Measurements from ENCODE around the gene ERFL. TPM values are rescaled to one million over a fixed set of nuclear protein-coding genes. Genes with fewer than 3 reads are reported as not detected.

ERFL gene
- total RNA-seq, 1 donor from 2014 or later = 0.67 TPM

GRCh38 chr19:41911889-41912731 lies 16.1 kb downstream of the ERFL start:
- Mint-ChIP-seq H3K4me3 (no peak overlapping the region), H3K27ac (no peak overlapping the region), H3K9me3 (no peaks in the 10 kb centered on the region), H3K36me3 (peaks cover 2% of the 10 kb centered on the region), H3K27me3 (ENCODE audit: low read depth) (peaks cover 57% of the 10 kb centered on the region), H3K4me1 (no peaks in the 10 kb centered on the region)
- TF ChIP-seq CTCF (IDR thresholded peaks at IDR 0.05; ENCODE audit: unreplicated experiment) = no peak
- no peak for DNase-seq (ENCODE audit: low spot score in 2 of 2, unreplicated experiment in 2 of 2)

- Mint-ChIP-seq H3K9me3 (no peaks in the 10 kb centered on the region), H3K27me3 (ENCODE audit: low read depth) (peaks cover 57% of the 10 kb centered on the region), H3K4me3 (no peak overlapping the region), H3K27ac (no peak overlapping the region), H3K36me3 (peaks cover 4% of the 10 kb centered on the region), H3K4me1 (no peaks in the 10 kb centered on the region)
- DNase-seq (ENCODE audit: low spot score in 2 of 2, unreplicated experiment in 2 of 2) = no peak
- no peak for TF ChIP-seq CTCF (IDR thresholded peaks at IDR 0.05; ENCODE audit: unreplicated experiment)
These were observed 17.0 kb downstream of the ERFL start for GRCh38 chr19:41910992-41911888.

- no peak for TF ChIP-seq CTCF (IDR thresholded peaks at IDR 0.05; ENCODE audit: unreplicated experiment)
- no peaks in the 10 kb centered on the region for H3K4me1 Mint-ChIP-seq
- no peak overlapping the region for H3K4me3 Mint-ChIP-seq
- H3K27me3 Mint-ChIP-seq (ENCODE audit: low read depth) = peaks cover 57% of the 10 kb centered on the region
- H3K9me3 Mint-ChIP-seq = no peaks in the 10 kb centered on the region
- no peak overlapping the region for H3K27ac Mint-ChIP-seq
- DNase-seq (ENCODE audit: low spot score in 2 of 2, unreplicated experiment in 2 of 2) = no peak
- peaks cover 9% of the 10 kb centered on the region for H3K36me3 Mint-ChIP-seq
These were observed 17.8 kb downstream of the ERFL start for GRCh38 chr19:41910240-41910991.

GRCh38 chr19:41909706-41910105 lies 18.5 kb downstream of the ERFL start:
- no peak for TF ChIP-seq CTCF (IDR thresholded peaks at IDR 0.05; ENCODE audit: unreplicated experiment)
- H3K4me1 Mint-ChIP-seq = no peaks in the 10 kb centered on the region
- H3K9me3 Mint-ChIP-seq = no peaks in the 10 kb centered on the region
- H3K27me3 Mint-ChIP-seq (ENCODE audit: low read depth) = peaks cover 56% of the 10 kb centered on the region
- H3K36me3 Mint-ChIP-seq = peaks cover 10% of the 10 kb centered on the region
- no peak overlapping the region for H3K27ac Mint-ChIP-seq
- H3K4me3 Mint-ChIP-seq = no peak overlapping the region
- DNase-seq (ENCODE audit: low spot score in 2 of 2, unreplicated experiment in 2 of 2) = no peak

- DNase-seq (ENCODE audit: low spot score in 2 of 2, unreplicated experiment in 2 of 2) = no peak
- Mint-ChIP-seq H3K36me3 (peaks cover 16% of the 10 kb centered on the region), H3K27me3 (ENCODE audit: low read depth) (peaks cover 49% of the 10 kb centered on the region), H3K4me3 (no peak overlapping the region), H3K4me1 (no peaks in the 10 kb centered on the region), H3K27ac (no peak overlapping the region), H3K9me3 (no peaks in the 10 kb centered on the region)
- TF ChIP-seq CTCF (IDR thresholded peaks at IDR 0.05; ENCODE audit: unreplicated experiment) = no peak
These were observed 19.4 kb downstream of the ERFL start for GRCh38 chr19:41908724-41909464.

Measured in mesothelial cell of epicardium (in vitro differentiated cells).